H54 (cell line): ENCODE data around the gene PPARGC1A.

Experiments used
- DNase-seq: peaks from one replicate; pipeline ENCODE4 v3.0.0; 2011; ENCODE audit warnings: low spot score, mixed read lengths; ENCODE audit not compliant: insufficient read length
- FAIRE-seq: peaks from 3 replicates; lab custom pipeline; 2011; peaks lifted over from hg19 to GRCh38; lab: Jason Lieb, UNC
- POLR2A ChIP-seq: IDR thresholded peaks from 2 replicates; pipeline ENCODE4 v1.6.1; 2011; ENCODE audit warnings: low read depth, mild to moderate bottlenecking, low read length

Gene PPARGC1A

GRCh38 chr4:23881674-23882337 is 8.0 kb downstream of the PPARGC1A start:
- TF ChIP-seq POLR2A, result no peak
- no peak for DNase-seq
- FAIRE-seq, result no peak

GRCh38 chr4:23881052-23881501 is 8.8 kb downstream of the PPARGC1A start:
- DNase-seq (no peak), FAIRE-seq (no peak)
- no peak for TF ChIP-seq POLR2A

DNA sequence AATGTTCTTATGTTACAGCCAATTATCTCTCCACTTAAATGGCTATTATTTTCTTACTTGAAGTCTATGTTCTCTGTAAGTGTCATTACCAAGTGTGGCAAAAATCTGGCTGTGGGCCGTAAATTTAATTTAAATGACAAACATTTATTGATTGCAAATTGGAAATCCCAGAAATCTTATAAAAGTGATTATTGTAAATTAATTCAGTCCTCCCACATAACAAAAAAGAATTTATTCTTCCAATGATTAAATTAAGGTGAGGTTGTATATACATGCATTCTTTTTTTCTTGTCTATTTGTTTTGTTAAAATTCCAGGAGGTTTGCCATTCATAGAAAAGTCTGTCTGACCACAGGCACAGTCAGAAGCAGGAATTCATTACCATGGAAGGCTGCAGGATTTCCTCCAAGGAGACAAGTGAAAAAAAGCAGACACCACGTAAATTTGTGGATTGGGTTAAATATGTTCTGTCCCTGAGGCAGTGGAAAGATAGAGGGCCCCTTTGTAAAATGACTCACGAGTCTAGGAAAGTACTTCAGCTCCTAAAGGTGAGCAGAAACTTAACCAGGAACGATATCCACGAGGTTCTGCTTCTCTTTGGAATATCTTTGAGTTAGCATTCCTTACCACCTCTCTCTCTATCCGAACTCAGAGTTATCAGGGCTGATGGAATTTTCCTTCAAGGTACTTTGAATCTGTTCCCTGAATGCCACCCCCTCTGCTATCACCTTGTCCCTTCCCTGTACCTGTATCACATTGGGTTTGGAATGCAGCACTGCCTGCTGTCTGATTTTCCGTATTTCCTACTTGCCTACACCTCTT is 10.7 kb downstream of the PPARGC1A start:
- FAIRE-seq (no peak), DNase-seq (no peak)
- no peak for TF ChIP-seq POLR2A

- DNase-seq, result no peak
- no peak for FAIRE-seq
- TF ChIP-seq POLR2A, result no peak
Observed at GRCh38 chr4:23878246-23878891, 11.5 kb downstream of the PPARGC1A start.

GRCh38 chr4:23877758-23878229 is 12.1 kb downstream of the PPARGC1A start:
- no peak for TF ChIP-seq POLR2A
- no peak for DNase-seq
- no peak for FAIRE-seq

DNA sequence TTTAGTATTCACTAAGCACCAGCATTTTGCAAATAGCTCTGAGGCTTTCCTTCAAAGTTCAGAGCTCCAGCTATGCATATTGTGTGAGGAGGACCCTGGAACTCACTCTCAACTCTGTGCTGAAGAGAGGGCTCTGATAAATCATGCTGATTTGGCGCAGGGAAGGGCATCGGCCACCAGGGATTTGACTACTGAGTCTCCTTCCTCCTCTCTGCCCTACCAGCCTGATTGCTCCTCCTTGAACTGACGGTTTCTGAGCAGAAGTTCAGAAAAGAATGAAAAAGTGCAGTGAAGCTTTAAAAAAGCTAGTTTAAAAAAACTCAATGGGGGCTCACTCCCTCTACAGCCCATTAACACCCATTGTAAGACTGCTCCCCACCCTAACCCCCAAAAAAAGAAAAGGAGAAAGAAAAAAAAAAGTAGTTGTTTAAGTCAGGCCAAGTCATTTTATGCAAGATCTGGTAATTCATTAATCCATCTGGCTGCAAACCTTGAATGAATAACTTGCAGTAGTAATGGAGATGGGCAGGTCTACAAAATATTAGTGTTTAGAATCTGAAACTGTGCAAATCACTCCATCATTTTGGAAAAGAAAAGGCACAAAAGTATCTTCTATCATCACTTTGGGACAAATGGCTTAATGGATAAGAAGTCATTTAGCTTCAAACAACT is 13.3 kb downstream of the PPARGC1A start:
- FAIRE-seq, result no peak
- no peak for DNase-seq
- TF ChIP-seq POLR2A, result no peak

- FAIRE-seq (no peak), DNase-seq (no peak)
- TF ChIP-seq POLR2A, result no peak
Observed at GRCh38 chr4:23875317-23875716, 14.5 kb downstream of the PPARGC1A start.

- no peak for TF ChIP-seq POLR2A
- DNase-seq (no peak), FAIRE-seq (no peak)
Observed at GRCh38 chr4:23874536-23874901, 15.3 kb downstream of the PPARGC1A start.

GRCh38 chr4:23873717-23874535 is 15.9 kb downstream of the PPARGC1A start:
- DNase-seq (no peak), FAIRE-seq (no peak)
- no peak for TF ChIP-seq POLR2A

DNA sequence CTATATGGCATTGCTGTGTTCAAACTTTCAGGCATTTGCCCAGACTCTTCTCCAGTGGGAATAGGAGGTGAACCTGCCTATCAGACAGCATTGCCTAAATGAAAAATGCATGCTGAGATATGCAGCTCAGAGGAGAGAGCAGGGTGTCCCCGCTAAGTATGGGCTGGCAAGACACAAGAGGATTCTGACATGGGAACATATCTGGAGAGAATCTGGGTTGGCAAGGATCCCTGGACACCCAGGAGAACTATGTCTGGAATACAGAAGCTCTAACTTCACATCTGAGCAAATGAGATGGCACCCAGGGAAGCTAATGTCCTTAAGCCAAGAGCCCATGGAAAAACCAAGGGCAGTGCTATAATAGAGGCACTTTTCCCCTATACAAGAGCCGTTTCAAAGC is 18.4 kb downstream of the PPARGC1A start:
- no peak for DNase-seq
- no peak for TF ChIP-seq POLR2A
- no peak for FAIRE-seq

GRCh38 chr4:23866450-23867075 is 23.3 kb downstream of the PPARGC1A start:
- TF ChIP-seq POLR2A, result no peak
- DNase-seq, result no peak

GRCh38 chr4:23861897-23862296 is 27.9 kb downstream of the PPARGC1A start:
- no peak for FAIRE-seq
- DNase-seq, result no peak
- no peak for TF ChIP-seq POLR2A

More at GRCh38 chr4:23866450-23867075, 23.3 kb downstream of the PPARGC1A start:
- no peak for FAIRE-seq
